H9 (cell line): ENCODE data around the gene EXD1. TPM values are rescaled to one million over a fixed set of nuclear protein-coding genes. Genes with fewer than 3 reads are reported as not detected.
"Not testable (repeated sequence)": the region's sequence is repeated elsewhere in the genome, so short reads cannot be mapped to it uniquely, and the experiment has no call there.

Source experiments
- DNase-seq: peaks from one replicate; pipeline ENCODE4 v3.0.0-alpha.2; 2017
- H2AFZ ChIP-seq: one replicate; pipeline ENCODE4 v1.6.1; 2013; ENCODE audit warnings: mild to moderate bottlenecking, low read length, control low read depth, moderate library complexity
- H2AK5ac ChIP-seq: 2 replicates; pipeline ENCODE4 v1.6.1; 2013; ENCODE audit warnings: low read length, control low read depth, mixed read lengths; ENCODE audit not compliant: insufficient read length
- H2BK120ac ChIP-seq: one replicate; pipeline ENCODE4 v1.6.1; 2013; ENCODE audit warnings: low read depth, mild to moderate bottlenecking, low read length, control low read depth, inconsistent platforms; ENCODE audit not compliant: poor library complexity, severe bottlenecking
- H2BK12ac ChIP-seq: 2 replicates; pipeline ENCODE4 v1.6.1; 2013; ENCODE audit warnings: low read length, control low read depth, mixed read lengths, low read depth; ENCODE audit not compliant: insufficient read length
- H2BK15ac ChIP-seq: 2 replicates; pipeline ENCODE4 v1.6.1; 2013; ENCODE audit warnings: low read depth, low read length, control low read depth
- H2BK20ac ChIP-seq: one replicate; pipeline ENCODE4 v1.6.1; 2013; ENCODE audit warnings: low read depth, mild to moderate bottlenecking, low read length, control low read depth, inconsistent platforms; ENCODE audit not compliant: poor library complexity, severe bottlenecking
- H2BK5ac ChIP-seq: 2 replicates; pipeline ENCODE4 v1.6.1; 2013; ENCODE audit warnings: low read length, control low read depth, mixed read lengths; ENCODE audit not compliant: insufficient read length
- H3K14ac ChIP-seq: 2 replicates; pipeline ENCODE4 v1.6.1; 2013; ENCODE audit warnings: low read length, control low read depth; ENCODE audit not compliant: insufficient read depth
- H3K18ac ChIP-seq: 2 replicates; pipeline ENCODE4 v1.6.1; 2013; ENCODE audit warnings: low read depth, mild to moderate bottlenecking, mixed read lengths, low read length, control low read depth; ENCODE audit not compliant: insufficient read length
- H3K23ac ChIP-seq: 2 replicates; pipeline ENCODE4 v1.6.1; 2013; ENCODE audit warnings: low read length, control low read depth, mixed read lengths, low read depth; ENCODE audit not compliant: insufficient read length
- H3K23me2 ChIP-seq: 2 replicates; pipeline ENCODE4 v1.6.1; 2013; ENCODE audit warnings: low read depth, mild to moderate bottlenecking, mixed read lengths, low read length, control low read depth; ENCODE audit not compliant: insufficient read length, poor library complexity, severe bottlenecking
- H3K27ac ChIP-seq: 2 replicates; pipeline ENCODE4 v1.5.1; 2013; ENCODE audit warnings: low read length, control low read depth, mixed read lengths, low read depth; ENCODE audit not compliant: insufficient read length
- H3K27me3 ChIP-seq: 2 replicates; pipeline ENCODE4 v1.6.1; 2013; ENCODE audit warnings: low read length, control low read depth, inconsistent platforms; ENCODE audit not compliant: insufficient read depth
- H3K4ac ChIP-seq: 2 replicates; pipeline ENCODE4 v1.6.1; 2013; ENCODE audit warnings: low read depth, mild to moderate bottlenecking, control low read depth, inconsistent platforms, low read length, moderate library complexity
- H3K4me1 ChIP-seq: 2 replicates; pipeline ENCODE4 v1.6.1; 2013; ENCODE audit warnings: low read length, control low read depth, inconsistent platforms; ENCODE audit not compliant: insufficient read depth
- H3K4me2 ChIP-seq: 2 replicates; pipeline ENCODE4 v1.6.1; 2013; ENCODE audit warnings: low read length, control low read depth, mixed read lengths; ENCODE audit not compliant: insufficient read length, insufficient read depth
- H3K56ac ChIP-seq: 2 replicates; pipeline ENCODE4 v1.6.1; 2013; ENCODE audit warnings: low read depth, mild to moderate bottlenecking, mixed read lengths, low read length, control low read depth; ENCODE audit not compliant: insufficient read length
- H3K79me1 ChIP-seq: 2 replicates; pipeline ENCODE4 v1.6.1; 2013; ENCODE audit warnings: low read depth, mild to moderate bottlenecking, moderate library complexity, low read length, control low read depth, inconsistent platforms; ENCODE audit not compliant: insufficient read depth, poor library complexity, severe bottlenecking
- H3K79me2 ChIP-seq: 2 replicates; pipeline ENCODE4 v1.6.1; 2013; ENCODE audit warnings: low read length, control low read depth, inconsistent platforms; ENCODE audit not compliant: insufficient read depth
- H3K9ac ChIP-seq: 2 replicates; pipeline ENCODE4 v1.6.1; 2013; ENCODE audit warnings: low read length, control low read depth, mixed read lengths; ENCODE audit not compliant: insufficient read length; ENCODE audit errors: extremely low read depth
- H3K9me3 ChIP-seq: one replicate; pipeline ENCODE4 v1.6.1; 2013; ENCODE audit warnings: low read depth, low read length, inconsistent platforms; ENCODE audit not compliant: control insufficient read depth
- H3T11ph ChIP-seq: one replicate; pipeline ENCODE4 v1.6.1; 2013; ENCODE audit warnings: mild to moderate bottlenecking, low read length, control low read depth, inconsistent platforms
- H4K20me1 ChIP-seq: one replicate; pipeline ENCODE4 v1.6.1; 2013; ENCODE audit not compliant: control insufficient read depth, insufficient read length, insufficient read depth
- H4K5ac ChIP-seq: 2 replicates; pipeline ENCODE4 v1.6.1; 2013; ENCODE audit warnings: low read depth, mild to moderate bottlenecking, mixed read lengths, low read length, control low read depth; ENCODE audit not compliant: insufficient read length
- H4K8ac ChIP-seq: replicated peaks from 2 replicates; pipeline ENCODE4 v1.6.1; 2013; ENCODE audit warnings: low read length, control low read depth, mixed read lengths, low read depth; ENCODE audit not compliant: insufficient read length
- H4K91ac ChIP-seq: 2 replicates; pipeline ENCODE4 v1.6.1; 2013; ENCODE audit warnings: low read depth, mild to moderate bottlenecking, moderate library complexity, mixed read lengths, low read length, control low read depth; ENCODE audit not compliant: insufficient read length
- H3K27ac Mint-ChIP-seq, 3 experiments: 2 replicates in 2 of 3; 3 replicates in 1 of 3; pipeline ENCODE4 v1.8.0; 2020 to 2021; ENCODE audit warnings: mixed read lengths in 3 of 3, mild to moderate bottlenecking in 1 of 3, moderate library complexity in 1 of 3
- H3K27me3 Mint-ChIP-seq: 2 replicates; pipeline ENCODE4 v1.8.0; 2021; ENCODE audit warnings: low read depth, mild to moderate bottlenecking, moderate library complexity, mixed read lengths
- H3K36me3 Mint-ChIP-seq, 3 experiments: 2 replicates in 2 of 3; 3 replicates in 1 of 3; pipeline ENCODE4 v1.8.0; 2020 to 2021; ENCODE audit warnings: low read depth in 3 of 3, mixed read lengths in 3 of 3; ENCODE audit not compliant: insufficient read depth in 1 of 3
- H3K4me1 Mint-ChIP-seq, 2 experiments: 2 replicates each; pipeline ENCODE4 v1.8.0; 2020; ENCODE audit warnings: mixed read lengths in 2 of 2
- H3K4me3 Mint-ChIP-seq, 2 experiments: 2 replicates in 1 of 2; 3 replicates in 1 of 2; pipeline ENCODE4 v1.8.0; 2020 to 2021; ENCODE audit warnings: mild to moderate bottlenecking in 2 of 2, mixed read lengths in 2 of 2, moderate library complexity in 1 of 2
- H3K9me3 Mint-ChIP-seq, 2 experiments: 2 replicates in 1 of 2; 3 replicates in 1 of 2; pipeline ENCODE4 v1.8.0; 2020; ENCODE audit warnings: mild to moderate bottlenecking in 2 of 2, mixed read lengths in 2 of 2, moderate library complexity in 1 of 2
- WGBS: extraction: QIAGEN DNeasy Blood & Tissue Kit; methylation state at CpG from one replicate; pipeline ENCODE4 v1.1.7; 2013; ENCODE audit warnings: missing lambda C conversion rate, low lambda C conversion rate, mixed read lengths; ENCODE audit not compliant: insufficient read length; ENCODE audit errors: extremely low coverage; 5-methylcytosine and 5-hydroxymethylcytosine counted together
- total RNA-seq: library from RNA; stranded (reverse); gene quantifications from 2 replicates; pipeline ENCODE4 v1.2.1, GENCODE V29; 2021
- TF ChIP-seq, protein P1 (sequence below): fragments of 200-600 bp; sonication (generic); conservative IDR thresholded peaks from 3 replicates; pipeline ENCODE4 v1.8.0; 2021; ENCODE audit warnings: antibody characterized with exemption, mild to moderate bottlenecking

The EXD1 gene
- total RNA-seq, 1 experiment from 2014 or later, result not detected

DNA sequence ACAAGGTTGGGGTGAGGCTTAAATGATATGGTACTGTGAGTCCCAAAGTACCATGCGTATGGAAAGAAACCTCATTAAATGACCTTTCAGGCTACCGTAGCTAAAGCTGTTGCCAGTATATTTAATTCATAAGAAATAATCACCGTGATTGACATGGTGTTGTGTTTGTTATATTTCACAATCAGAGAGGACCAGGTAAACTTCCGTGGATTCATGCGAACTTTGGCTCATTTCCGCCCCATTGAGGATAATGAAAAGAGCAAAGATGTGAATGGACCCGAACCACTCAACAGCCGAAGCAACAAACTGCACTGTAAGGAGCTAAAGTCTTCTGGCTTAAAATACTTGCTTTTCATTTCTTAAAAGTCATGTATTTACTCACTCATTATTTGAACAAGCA is 32.0 kb upstream of the EXD1 start:
- peaks cover 16 to 34% (median 33%) of the 10 kb centered on the region in 3 experiments for H3K36me3 Mint-ChIP-seq
- no peak overlapping the region for H3K27ac ChIP-seq

DNA sequence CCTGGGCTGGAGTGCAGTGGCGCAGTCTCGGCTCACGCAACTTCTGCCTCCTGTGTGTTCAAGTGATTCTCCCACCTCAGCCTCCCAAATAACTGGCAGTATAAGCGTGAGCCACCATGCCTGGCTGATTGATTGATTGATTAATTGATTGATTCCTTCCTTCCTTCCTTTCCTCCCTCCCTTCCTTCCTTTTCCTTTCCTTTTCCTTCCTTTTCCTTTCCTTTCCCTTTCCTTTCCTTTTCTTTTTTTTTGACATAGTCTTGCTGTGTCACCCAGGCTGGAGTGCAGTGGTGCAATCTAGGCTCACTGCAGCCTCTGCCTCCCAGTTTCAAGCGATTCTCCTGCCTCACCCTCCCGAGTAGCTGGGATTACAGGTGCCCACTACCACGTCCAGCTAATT is 30.4 kb upstream of the EXD1 start:
- peak overlapping the region in 2 of 3 experiments; percentile 33 to 64; a peak in 1 of 7 replicates for H3K27ac Mint-ChIP-seq
- not testable (repeated sequence) for H2BK12ac ChIP-seq

More for the DNA sequence above, 32.0 kb upstream of the EXD1 start:
- Histone ChIP-seq H3K23me2 (no peaks in the 10 kb centered on the region), H3K14ac (no peak overlapping the region), H2AFZ (no peak overlapping the region), H3K79me1 (no peaks in the 10 kb centered on the region), H3K18ac (no peak overlapping the region), H2BK20ac (no peak overlapping the region), H4K20me1 (no peaks in the 10 kb centered on the region), H3K9ac (no peak overlapping the region), H4K8ac (no peak overlapping the region), H3K23ac (no peak overlapping the region), H3K9me3 (no peaks in the 10 kb centered on the region), H3T11ph (no peak overlapping the region), H4K5ac (no peak overlapping the region), H2BK12ac (no peak overlapping the region), H2AK5ac (no peak overlapping the region), H3K79me2 (no peaks in the 10 kb centered on the region), H3K4me1 (peaks cover 3% of the 10 kb centered on the region; the same call in 1 of the 2 replicates), H3K4ac (no peak overlapping the region), H3K56ac (no peak overlapping the region), H2BK15ac (no peak overlapping the region), H2BK120ac (no peak overlapping the region), H2BK5ac (no peak overlapping the region), H4K91ac (no peak overlapping the region), H3K4me2 (no peak overlapping the region), H3K27me3 (no peaks in the 10 kb centered on the region)
- DNase-seq, result no peak
- WGBS, result no CpG with 5 or more reads among the region's 8 CpGs
- Mint-ChIP-seq H3K4me3 (no peak overlapping the region), H3K27me3 (no peaks in the 10 kb centered on the region), H3K27ac (peak overlapping the region in 1 of 3 experiments; percentile 97; a peak in 2 of 7 replicates), H3K4me1 (peaks cover 24 to 25% of the 10 kb centered on the region in 2 experiments), H3K9me3 (peaks cover 0 to 3% of the 10 kb centered on the region in 2 experiments; a peak in 2 of 5 replicates)
- TF ChIP-seq, protein P1, sequence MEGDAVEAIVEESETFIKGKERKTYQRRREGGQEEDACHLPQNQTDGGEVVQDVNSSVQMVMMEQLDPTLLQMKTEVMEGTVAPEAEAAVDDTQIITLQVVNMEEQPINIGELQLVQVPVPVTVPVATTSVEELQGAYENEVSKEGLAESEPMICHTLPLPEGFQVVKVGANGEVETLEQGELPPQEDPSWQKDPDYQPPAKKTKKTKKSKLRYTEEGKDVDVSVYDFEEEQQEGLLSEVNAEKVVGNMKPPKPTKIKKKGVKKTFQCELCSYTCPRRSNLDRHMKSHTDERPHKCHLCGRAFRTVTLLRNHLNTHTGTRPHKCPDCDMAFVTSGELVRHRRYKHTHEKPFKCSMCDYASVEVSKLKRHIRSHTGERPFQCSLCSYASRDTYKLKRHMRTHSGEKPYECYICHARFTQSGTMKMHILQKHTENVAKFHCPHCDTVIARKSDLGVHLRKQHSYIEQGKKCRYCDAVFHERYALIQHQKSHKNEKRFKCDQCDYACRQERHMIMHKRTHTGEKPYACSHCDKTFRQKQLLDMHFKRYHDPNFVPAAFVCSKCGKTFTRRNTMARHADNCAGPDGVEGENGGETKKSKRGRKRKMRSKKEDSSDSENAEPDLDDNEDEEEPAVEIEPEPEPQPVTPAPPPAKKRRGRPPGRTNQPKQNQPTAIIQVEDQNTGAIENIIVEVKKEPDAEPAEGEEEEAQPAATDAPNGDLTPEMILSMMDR, result no peak

More for the DNA sequence above, 30.4 kb upstream of the EXD1 start:
- not testable (repeated sequence) for H3K27me3 ChIP-seq, H3T11ph ChIP-seq, H2BK15ac ChIP-seq, H2BK5ac ChIP-seq, H3K9me3 Mint-ChIP-seq, H2AK5ac ChIP-seq, H3K27me3 Mint-ChIP-seq, H3K4me1 ChIP-seq, H3K27ac ChIP-seq, H2AFZ ChIP-seq, H4K20me1 ChIP-seq, H3K4me2 ChIP-seq, H3K14ac ChIP-seq, H3K79me2 ChIP-seq, H4K8ac ChIP-seq, H3K4me3 Mint-ChIP-seq, H3K23ac ChIP-seq, H3K9ac ChIP-seq, H2BK20ac ChIP-seq, H4K5ac ChIP-seq, H2BK120ac ChIP-seq, H3K18ac ChIP-seq, H3K23me2 ChIP-seq, H3K4ac ChIP-seq, H3K56ac ChIP-seq, H4K91ac ChIP-seq, H3K9me3 ChIP-seq, DNase-seq, H3K79me1 ChIP-seq
- peaks cover 24 to 25% of the 10 kb centered on the region in 2 experiments for H3K4me1 Mint-ChIP-seq
- peaks cover 10 to 27% (median 22%) of the 10 kb centered on the region in 3 experiments; a peak in 6 of 7 replicates for H3K36me3 Mint-ChIP-seq
- WGBS, result no CpG with 5 or more reads among the region's 7 CpGs
